Inferior parietal cortex (tissue), 1 donor: ENCODE results near the gene KCNK1.

Experiments used
- DNase-seq: peaks from one replicate; pipeline ENCODE4 v3.0.0-alpha.2; 2016; ENCODE audit errors: extremely low spot score

KCNK1 gene

GRCh38 chr1:233636503-233636877 is 22.6 kb downstream of the KCNK1 start:
- no peak for DNase-seq

DNA sequence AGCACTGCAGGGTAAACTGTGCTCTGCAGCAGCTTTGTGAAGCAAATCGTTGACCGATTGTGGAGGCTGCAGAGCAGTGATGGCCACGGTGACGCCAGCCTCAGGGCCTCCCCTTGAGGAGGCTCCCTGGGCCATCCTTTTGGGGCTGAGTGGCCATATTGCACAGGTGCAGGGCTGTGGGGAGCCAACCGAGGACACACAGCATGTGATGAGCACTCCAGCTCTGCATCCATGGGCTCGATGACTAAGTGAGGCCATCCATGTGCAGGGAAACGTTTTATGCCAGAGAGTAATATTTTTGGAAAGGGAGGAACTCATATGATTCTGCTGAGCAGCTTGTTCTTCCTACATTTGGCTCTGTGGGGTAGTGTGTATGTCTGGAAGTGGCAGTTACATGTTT is 24.6 kb downstream of the KCNK1 start:
- peak; percentile 71 for DNase-seq

- DNase-seq, result no peak
These were observed 25.7 kb downstream of the KCNK1 start for GRCh38 chr1:233639611-233640010.

DNA sequence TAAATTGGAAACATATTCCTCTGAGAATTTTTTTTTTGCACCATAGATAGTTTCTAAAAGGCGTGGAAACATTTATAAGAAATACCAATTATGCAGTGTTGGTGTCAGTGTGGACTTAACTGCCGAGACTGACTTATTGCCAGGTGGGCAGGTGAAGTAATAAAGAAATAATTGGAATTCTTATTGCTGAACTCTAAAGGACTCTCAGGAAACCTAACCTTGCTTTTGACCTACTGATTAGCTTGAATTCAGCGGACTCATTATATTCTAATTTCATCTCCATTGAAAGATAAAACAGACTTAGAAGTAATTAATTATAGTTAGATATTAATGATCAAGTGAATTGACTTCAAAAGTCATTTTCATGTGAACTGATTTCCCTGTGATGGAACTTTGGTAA is 26.3 kb downstream of the KCNK1 start:
- no peak for DNase-seq

DNA sequence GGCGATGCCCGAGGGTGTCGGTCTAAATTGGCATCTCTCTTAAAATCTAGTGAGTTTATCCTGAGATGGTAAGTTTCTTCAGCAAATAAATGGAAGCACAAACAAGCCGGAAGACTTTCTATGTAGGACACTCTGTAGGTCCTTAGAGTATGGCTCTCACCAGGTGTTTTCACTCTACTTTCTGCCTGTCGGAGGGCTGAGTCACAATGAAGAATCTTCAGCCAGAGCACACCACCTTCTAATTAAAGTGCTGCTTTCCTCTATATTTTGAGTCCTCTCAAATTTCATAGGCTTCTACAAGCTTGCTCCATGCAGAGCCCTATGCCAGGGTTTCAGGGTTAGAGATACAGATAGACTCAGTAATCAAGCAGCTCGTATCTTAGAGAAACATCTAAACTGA is 27.1 kb downstream of the KCNK1 start:
- DNase-seq, result no peak

DNA sequence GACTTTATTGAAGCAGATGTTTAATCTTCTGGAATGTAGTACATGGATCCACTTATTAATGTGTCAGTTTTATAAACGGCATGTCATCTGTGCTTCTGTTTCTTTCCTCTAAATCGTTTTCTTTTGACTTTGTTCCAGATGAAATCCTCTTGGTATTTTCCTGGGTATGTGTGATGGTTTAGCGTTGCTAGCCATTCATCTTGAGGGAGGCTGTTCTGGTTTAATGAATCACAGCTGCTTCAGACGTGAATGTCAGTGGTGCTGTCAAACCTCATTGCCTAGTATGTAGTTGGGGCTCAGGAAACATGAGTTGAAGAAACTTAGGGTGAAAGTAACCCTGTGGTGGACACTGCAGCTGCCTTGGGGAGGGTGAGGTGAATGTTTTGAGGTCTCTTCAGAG is 33.2 kb downstream of the KCNK1 start:
- no peak for DNase-seq

DNA sequence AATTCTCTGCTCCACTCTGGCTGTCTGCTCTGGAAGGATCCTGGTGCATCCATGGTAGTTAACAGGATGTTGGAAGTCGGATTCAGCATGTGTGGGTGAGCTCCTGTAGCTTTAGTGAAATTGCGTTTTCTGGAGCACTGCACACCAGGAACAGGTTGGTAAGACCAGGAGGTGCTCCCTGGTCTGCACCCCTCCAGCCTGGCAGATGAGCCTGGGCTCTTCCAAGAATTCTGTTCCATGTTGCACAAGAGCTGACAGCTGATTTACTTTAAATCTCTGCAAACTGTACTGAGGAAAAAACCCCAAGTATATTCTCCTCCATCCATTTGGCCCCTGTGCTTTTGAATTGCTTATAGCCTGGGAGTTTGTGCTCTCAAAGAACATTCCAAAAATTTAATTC is 33.7 kb downstream of the KCNK1 start:
- DNase-seq, result no peak

DNA sequence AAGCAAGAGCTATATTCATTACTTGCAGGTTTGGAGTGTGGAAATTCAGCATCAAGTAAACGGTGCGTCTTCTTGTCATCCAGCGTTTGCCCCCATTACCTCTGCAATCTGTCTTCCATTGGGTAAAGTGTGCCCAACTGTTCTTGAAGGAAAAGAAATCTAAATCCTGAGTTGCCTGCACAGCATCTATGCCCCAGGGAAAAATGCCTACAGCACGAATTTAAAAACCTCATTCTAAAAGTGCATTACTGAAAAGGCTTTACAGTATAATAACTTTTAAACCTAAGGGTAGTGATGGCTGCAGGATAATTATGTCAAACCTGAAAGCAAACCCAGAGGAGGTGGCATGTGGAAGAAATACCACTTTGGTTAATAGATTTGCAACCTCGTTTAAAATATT is 37.2 kb downstream of the KCNK1 start:
- no peak for DNase-seq

- DNase-seq, result no peak
These were observed 37.8 kb downstream of the KCNK1 start for GRCh38 chr1:233651563-233652233.

DNA sequence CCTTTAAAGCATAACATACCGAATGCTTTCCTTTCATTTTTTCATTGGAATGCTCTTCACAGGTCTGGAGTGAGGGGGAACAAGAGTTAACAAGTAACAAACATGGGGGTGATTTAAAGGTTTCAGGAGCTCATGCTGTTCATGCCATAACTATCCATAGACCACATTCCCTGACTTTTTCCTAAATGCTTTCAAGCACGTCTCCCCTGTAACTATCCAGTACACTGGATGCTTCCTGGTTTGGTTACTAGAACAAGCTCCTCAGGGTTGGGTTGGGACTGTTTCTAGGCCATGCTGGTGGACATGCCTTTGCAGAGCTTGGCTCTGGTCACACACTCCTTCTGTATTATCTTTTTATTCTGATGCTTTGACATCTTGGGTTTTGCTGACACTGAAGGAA is 38.6 kb downstream of the KCNK1 start:
- no peak for DNase-seq

- DNase-seq, result no peak
These were observed 40.9 kb downstream of the KCNK1 start for GRCh38 chr1:233654658-233655280.

DNA sequence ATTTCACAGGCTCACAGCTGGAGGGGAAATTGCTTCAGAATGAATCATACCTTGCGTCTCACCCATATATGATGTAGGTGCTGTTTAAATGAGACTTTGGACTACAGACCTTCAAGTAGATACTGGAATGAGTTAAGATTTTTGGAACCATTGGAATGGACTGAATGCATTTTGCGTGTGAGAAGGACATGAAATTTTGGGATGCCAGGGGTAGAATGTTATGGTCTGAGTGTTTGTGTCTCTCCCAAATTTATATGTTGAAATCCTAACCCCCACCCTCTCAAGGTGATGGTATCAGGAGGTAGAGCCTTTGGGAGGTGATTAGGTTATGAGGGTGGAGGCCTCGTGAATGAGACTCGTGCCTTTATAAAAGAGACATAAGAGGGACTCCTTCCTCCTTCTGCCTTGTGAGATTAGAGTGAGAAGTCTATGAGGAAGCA is 41.4 kb downstream of the KCNK1 start:
- no peak for DNase-seq

- no peak for DNase-seq
These were observed 42.2 kb downstream of the KCNK1 start for GRCh38 chr1:233656032-233656635.

DNA sequence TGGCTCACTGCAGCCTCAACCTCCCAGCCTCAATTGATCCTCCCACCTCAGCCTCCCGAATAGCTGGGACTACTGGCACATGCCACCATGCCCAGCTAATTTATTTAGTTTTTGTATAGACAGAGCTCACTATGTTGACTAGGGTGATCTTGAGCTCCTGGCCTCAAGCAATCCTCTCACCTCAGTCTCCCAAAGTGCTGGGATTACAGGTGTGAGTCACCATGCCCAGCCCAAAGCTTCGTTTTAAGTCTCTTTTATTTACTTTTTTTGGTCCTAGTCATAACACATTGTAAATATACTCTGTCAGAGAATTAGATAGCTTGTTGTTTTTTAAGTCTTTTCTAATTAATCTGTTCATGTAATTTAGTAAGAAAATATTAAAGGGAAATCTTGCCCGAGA is 42.8 kb downstream of the KCNK1 start:
- no peak for DNase-seq

DNA sequence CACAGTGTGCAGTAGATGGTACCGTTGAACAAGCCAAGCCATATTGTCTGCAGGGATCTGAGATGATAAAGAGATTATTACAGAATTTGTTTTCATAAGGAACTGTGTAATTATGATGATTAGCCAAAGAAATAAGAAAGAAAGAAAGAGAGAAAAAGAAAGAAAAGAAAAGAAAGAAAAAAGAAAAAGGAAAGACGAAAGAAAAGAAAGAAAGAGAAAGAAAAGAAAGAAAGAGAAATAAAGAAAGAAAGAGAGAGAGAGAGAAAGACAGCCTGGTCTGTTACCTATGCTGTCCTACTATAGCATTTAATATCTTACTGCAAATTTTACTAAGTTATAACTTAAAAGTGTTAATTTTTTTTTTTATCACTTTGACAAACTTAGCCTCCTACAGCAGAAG is 43.6 kb downstream of the KCNK1 start:
- no peak for DNase-seq

DNA sequence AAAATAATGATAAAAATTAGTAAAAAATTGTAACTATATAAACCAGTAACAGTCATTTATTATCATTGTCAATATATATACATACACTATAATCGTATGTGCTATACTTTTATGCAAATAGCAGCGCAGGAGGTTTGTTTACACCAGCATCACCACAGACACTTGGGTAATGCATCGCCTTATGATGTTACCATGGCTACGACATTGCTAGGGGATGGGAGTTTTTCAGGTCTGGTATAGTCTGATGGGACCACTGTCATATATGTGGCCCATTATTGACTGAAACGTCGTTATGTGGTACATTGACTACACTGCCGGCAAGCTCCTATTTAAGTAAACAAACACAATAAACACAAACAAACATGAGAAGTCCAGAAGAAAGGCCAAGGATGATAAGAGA is 45.6 kb downstream of the KCNK1 start:
- no peak for DNase-seq

- no peak for DNase-seq
These were observed 47.7 kb downstream of the KCNK1 start for GRCh38 chr1:233661376-233662159.

GRCh38 chr1:233662575-233663304 is 48.8 kb downstream of the KCNK1 start:
- DNase-seq, result no peak

GRCh38 chr1:233664253-233664652 is 50.3 kb downstream of the KCNK1 start:
- DNase-seq, result no peak

DNA sequence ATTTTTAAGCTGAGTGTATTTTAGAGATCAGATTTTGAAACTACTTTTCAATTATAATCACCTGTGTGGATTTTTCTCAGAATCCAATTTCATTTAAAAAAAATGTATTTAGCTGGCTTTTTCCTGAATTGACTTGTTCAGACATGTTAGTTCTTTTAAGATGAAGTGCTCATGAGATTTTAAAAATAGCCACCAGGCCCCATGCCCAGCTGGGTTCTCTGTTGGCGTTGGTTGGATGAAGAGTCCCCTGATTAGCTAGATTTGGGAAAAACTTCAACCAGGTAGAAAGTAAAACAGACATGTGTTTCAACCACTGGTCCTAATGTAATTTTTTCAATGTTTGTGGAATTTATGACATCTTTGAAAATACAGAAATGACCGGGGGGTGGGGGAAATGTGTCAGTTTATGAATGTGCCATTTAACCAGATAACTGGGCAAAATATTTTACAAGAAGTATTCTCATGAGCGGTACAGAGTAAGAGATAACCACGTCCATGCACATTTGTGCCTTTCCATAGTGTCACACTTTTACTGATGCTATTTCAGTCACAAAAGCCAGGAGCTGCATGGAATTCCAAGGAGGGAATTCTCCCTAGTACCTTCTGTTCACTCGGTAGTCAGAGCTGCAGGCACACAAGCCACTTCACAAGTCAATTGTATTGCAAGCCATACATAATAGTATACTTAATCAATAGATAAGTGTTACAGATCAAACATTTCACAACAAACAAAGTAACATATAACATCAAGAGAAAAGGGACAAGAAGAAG is 51.1 kb downstream of the KCNK1 start:
- DNase-seq, result no peak

GRCh38 chr1:233665575-233666270 is 51.8 kb downstream of the KCNK1 start:
- DNase-seq, result no peak
